Measurements from ENCODE around the gene IL12RB1. TPM values are rescaled to one million over a fixed set of nuclear protein-coding genes. Genes with fewer than 3 reads are reported as not detected.

Gene IL12RB1
- total RNA-seq, 1 donor, result 0.72 TPM

Other genes with a start within 250 kb of the IL12RB1 start
- gene JAK3, start 239.0 kb downstream of the IL12RB1 start, total RNA-seq, result 1.8 and 2.4 TPM in 2 replicates
- 786 and 869 TPM in 2 replicates for gene RPL18A, start 227.0 kb downstream of the IL12RB1 start, total RNA-seq
- gene SLC5A5, start 215.0 kb downstream of the IL12RB1 start, total RNA-seq, result under 0.01 TPM in 2 replicates
- gene CCDC124, start 153.9 kb downstream of the IL12RB1 start, total RNA-seq, result 15.9 and 21.5 TPM in 2 replicates
- gene KCNN1, start 119.8 kb downstream of the IL12RB1 start, total RNA-seq, result under 0.01 TPM in 1 of 2 replicates, not detected in the other
- gene ARRDC2, start 78.8 kb downstream of the IL12RB1 start, total RNA-seq, result 15.9 and 22.4 TPM in 2 replicates
- 5.4 and 5.6 TPM in 2 replicates for gene MAST3, start 10.8 kb upstream of the IL12RB1 start, total RNA-seq
- 25.7 and 28.0 TPM in 2 replicates for gene PIK3R2, start 66.2 kb upstream of the IL12RB1 start, total RNA-seq
- gene IFI30, start 86.9 kb upstream of the IL12RB1 start, total RNA-seq, result 110 and 126 TPM in 2 replicates
- gene MPV17L2, start 106.3 kb upstream of the IL12RB1 start, total RNA-seq, result 8.3 and 9.4 TPM in 2 replicates
- 0.72 and 1.8 TPM in 2 replicates for gene RAB3A, start 117.1 kb upstream of the IL12RB1 start, total RNA-seq
- gene PDE4C, start 139.5 kb upstream of the IL12RB1 start, total RNA-seq, result under 0.01 TPM in 1 of 2 replicates, not detected in the other
- 2.5 and 3.5 TPM in 2 replicates for gene IQCN, start 187.5 kb upstream of the IL12RB1 start, total RNA-seq
- 170 and 172 TPM in 2 replicates for gene JUND, start 194.7 kb upstream of the IL12RB1 start, total RNA-seq
- 74.3 and 74.6 TPM in 2 replicates for gene LSM4, start 236.1 kb upstream of the IL12RB1 start, total RNA-seq

Data from osteoblast (primary cell).